ENCODE measurements around the gene ZNF398.

Gene ZNF398

DNA sequence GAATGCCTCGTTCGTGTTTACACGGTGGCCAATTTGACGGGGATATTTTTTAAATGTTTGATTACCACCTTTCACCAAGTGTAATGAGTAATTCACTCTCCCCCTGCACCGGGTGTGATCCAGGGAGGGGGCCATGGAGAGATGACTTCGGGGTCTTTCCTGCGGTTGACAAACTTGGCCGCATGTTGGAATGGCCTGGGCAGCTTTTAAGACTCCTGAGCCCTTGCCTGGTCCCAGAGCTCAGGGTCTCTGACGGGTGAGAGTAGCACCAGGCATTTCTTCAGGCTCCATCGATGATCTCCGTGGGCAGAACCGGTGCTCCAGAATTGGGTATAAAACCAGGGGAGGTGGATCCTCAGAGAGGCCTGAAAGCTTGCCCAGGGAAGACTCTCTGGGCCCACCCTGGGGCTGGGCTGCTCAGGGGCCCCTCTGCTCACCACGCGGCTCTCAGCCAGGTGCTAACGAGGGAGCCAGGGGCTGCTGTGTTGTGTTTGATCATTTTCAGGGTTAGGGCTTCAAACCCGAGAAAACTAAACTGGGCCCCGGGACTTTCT lies 49.0 kb downstream of the ZNF398 start:
- no peak for DNase-seq (ENCODE audit: low spot score)

DNA sequence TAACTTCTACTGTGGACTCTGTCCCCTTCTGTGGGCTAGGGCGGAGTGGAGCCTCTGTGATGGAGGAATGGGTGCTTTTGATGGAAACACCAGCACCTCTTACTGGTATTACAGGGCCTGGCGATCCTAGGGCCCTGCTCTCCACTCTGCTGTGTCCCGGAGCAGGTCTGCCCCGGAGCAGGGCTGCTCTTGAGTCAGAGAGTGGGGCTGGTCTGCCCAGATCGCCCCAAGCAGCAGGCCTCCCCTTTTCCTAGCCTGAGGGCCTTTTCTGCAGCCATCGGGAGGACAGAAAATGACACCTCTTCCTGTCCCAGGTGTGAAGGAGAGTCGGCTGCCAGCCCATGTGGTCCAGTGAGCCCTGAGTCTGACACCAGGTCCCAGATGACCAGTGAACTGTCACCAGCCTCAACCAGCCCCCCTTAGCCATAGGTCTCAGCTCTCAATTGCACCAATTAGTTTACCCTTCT lies 49.5 kb downstream of the ZNF398 start:
- no peak for DNase-seq (ENCODE audit: low spot score)

DNA sequence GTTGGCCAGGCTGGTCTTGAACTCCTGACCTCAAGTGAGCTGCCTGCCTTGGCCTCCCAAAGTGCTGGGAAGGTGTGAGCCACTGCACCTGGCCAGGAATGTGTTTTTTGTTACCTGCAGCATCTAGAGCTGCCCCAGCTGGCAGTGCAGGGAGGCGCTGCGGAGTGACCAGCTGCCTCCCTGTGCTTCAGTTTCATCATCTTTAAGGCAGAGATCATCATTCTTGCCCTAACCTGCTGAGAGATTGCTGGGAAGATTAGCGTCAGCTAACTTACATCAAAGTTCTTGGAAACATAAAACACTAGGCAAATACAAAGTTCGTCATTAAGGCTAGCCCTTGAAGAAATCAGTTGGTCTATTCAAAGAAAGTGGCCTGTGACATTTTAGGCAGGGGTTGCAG lies 50.4 kb downstream of the ZNF398 start:
- DNase-seq (ENCODE audit: low spot score): no peak

DNA sequence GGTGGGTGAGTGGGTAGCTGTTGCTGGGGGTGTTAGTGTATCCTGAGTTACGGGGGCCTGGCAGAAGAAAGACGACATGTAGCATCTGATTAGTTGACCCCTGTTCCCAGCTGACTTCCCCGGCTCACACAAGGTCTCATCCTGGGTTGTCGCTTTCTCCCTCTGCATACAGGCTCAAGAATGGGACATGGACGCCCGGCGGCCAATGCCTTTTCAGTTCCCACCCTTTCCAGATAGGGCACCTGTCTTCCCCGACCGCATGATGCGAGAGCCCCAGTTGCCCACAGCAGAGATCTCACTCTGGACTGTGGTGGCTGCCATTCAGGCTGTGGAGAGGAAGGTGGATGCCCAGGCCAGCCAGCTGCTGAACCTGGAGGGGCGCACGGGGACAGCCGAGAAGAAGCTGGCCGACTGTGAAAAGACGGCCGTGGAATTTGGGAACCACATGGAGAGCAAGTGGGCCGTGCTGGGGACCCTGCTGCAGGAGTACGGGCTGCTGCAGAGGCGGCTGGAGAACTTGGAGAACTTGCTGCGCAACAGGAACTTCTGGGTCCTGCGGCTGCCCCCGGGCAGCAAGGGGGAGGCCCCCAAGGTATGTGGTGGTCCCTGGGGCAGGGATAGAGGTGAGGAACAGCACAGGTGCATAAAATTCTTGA lies 51.0 kb downstream of the ZNF398 start:
- no peak for DNase-seq (ENCODE audit: low spot score)

DNA sequence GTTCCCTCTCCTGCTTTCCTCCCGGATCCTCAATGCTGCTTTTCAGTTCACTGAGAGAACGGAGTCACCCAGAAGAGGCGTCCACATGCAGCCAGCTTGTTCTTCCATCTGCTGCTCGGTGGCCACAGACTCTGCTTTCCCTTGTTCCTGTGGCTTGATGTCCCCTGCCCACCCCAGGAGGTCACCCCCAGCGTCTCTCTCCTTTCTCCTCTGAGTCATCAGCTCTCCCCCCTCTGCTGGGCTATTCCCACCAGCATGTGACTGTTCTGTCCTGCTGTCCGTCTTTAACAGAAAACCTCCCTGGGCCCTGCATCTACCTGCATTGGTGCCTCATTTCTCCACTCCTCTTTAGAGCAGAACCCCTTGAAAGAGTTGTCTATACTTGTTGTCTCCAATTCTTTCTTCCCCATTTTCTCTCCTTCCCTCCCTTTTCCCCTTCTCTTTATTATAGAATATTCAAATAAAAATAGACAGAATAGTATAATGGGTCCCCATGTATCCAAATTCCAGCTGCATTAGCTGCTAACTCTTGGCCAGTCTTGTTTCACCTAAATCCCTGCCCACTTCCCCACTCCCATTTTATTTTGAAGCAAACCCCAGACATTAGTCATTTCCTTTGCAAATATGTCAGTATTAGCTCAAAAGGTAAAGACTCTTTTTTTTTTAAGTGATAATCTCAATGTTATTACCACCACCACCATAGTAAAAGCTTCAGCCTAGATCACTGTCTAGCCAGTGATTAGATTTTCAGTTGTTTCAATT lies 52.2 kb downstream of the ZNF398 start:
- DNase-seq (ENCODE audit: low spot score): no peak

DNA sequence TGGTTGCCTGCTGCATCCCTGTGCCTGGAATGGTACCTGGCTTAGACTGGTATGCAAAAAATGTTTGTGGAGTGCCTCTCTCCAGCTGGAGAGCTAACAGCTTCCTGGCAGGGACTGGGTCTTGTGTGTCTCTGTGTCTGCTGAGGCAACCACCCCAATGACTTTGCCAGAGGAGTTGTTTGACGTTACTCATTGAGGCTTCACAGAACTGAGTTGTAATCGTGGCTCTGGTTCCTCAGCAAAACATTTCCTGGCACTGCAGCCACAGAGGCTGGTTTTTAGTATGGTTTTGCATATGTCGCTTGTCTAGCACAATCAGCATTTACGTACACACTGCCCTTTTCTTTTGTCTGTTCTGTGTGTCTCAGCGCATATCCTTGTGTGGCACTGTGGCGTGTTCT lies 55.6 kb downstream of the ZNF398 start:
- DNase-seq (ENCODE audit: low spot score): no peak

DNA sequence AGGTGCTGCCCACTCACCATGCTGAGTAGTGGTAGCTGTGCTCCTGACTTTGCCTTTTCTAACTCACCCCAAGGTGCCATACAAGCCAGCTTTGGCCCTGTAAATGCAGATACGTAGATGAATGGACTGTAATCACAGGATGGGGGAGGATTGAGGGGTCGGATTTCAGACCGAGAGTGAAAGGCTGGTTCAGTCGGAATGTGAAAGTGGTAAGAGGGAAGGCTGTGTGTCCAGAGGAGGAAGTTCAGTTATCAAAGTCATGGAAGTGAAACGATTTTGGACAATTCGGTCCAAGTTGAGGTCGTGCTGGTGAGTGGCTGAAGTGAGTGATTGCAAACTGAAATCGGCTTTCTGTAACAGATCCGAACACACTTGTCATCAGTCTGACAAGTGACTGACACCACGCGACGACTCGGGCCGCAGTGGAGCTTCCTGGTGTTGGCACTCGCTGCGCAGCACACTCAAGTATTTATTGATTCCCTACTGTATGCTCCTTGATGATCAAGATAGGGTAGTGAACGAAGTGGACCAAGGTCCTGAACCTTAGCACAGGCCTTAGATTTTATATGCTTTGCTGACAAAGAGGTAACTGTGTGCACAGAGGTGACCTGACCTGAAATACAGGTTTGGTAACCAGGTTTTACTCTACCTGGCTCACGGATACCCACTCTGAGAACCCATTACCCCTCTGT lies 58.6 kb downstream of the ZNF398 start:
- no peak for DNase-seq (ENCODE audit: low spot score)

DNA sequence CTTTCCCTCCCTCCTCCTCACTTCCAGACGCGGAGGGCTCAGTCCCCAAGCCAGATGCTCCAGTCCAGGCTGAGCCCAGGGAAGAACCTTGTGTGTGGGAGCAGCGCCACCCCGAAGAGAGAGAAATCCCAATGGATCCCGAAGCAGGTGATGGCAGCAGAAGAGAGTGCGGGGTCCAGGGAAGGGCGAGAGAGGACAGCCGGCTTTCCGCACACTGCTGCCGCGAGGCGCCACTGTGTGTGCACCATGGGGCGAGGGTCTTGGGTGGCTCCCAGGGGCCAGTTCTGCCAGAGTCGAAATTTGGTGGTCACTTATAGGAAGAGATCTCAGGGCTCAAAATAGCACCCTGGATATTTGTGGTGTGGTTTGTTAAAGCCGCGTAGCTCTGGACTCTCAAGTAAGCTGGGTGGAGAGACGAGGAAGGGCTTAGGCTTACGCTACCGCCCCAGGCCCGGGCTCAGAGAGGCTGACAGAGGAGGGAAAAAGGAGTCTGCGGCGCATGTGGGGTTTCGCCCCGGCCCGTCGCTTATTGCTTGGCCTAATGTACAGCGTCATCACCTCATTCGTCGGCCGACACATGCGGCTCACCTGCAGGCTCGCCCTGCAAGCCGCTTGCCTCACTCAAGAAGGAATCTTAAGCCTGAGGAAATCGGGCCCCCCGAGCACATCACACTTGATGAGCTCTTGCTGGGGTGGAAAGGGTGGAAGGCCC lies 60.2 kb downstream of the ZNF398 start:
- DNase-seq (ENCODE audit: low spot score): no peak

DNA sequence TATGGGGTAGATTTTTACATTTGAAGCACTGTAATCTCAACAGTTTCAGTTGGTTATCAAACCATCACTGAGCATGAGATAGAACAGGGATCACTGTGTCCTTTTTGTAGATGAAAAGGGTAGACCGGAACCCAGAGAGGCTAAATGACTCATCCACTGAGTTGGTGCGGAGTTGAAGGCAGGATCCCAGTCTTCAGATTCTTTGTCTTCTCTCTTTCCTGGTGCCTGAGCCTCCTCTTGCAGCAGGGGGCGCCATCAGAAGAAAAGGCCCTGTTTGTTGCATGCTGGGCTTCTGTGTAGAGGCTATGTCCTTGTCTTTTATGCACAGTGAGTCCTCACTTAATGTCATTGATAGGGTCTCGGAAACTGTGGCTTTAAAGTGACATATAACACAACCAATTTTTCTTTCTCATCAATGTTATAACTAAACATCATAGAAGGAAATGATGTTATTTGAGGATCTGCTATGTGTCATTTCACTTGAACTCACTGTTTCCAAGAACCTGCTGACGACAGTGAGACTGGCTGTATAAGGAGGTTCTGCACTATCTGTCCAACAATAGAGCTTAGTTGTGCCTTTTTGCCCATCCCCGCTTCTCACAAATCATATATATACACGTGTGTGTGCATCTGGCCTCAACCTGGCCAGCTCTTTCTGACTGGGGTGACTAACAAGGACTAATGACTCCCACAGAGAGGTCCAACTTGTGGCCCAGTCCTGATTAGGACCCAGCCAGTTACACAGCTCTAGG lies 62.4 kb downstream of the ZNF398 start:
- no peak for DNase-seq (ENCODE audit: low spot score)

DNA sequence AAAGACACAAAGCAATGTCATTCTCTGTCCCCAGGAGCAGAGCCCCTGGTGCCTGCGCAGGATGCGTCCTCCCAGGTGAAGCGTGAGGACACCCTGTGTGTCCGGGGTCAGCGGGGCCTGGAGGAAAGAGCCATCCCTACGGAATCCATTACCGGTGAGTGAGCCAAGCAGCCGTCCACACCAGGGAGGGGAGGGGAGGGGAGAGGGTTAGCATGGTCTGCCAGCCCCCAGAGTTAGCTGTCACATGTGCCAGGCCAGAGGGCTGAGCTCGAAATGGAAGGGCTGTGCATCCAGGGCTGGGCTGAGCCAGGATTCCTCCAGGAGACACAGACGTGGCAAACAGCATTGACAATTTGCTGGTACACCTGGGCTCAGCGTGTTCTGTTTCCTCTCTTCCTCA lies 63.3 kb downstream of the ZNF398 start:
- DNase-seq (ENCODE audit: low spot score): no peak

DNA sequence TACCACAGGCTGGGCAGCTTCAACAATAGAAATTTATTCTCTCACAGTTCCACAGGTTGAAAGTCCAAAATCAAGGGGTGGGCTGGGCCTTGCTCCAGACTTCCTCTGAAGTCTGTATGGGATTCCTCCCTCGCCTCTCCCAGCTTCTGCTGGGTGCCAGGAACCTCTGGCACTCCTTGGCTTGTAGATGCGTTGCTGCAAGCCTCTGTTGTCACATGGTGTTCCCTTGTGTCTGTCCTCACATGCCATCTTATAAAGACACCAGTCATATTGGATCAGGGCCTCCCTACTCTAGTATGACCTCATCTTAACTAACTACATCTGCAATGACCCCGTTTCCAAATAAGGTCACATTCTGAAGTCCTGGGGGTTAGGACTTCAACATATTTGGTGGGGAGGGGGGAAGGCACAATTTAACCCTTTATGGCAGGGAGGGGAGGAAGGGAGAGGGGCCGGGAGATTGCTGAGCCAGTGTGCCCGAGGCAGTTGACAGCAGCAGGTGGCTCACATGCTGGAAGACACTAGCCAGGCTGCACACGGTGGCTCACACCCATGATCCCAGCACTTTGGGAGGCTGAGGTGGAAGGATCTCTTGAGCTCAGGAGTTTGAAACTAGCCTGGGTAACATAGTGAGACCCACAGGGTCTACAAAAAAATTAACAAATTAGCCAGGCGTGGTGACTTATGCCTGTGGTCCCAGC lies 66.9 kb downstream of the ZNF398 start:
- DNase-seq (ENCODE audit: low spot score): no peak

DNA sequence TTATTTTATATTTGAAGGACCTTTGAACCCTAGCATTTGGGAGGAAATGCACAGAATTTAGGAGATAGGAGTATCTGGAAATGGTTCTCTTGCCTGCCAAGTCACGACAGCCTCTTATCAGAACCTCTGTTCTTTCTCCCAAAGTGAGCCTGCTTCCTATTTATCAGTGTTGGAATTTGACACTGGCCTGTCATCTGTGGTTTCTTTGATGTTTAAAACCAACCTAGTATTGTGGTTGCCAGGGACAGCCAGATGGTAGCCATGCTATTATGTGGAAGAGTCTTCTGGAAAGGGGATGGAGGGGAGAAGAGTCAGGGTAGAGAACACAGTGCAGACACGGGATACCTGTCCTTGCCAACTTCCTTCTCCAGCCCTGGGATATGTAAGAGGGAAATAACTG lies 69.1 kb downstream of the ZNF398 start:
- no peak for DNase-seq (ENCODE audit: low spot score)

DNA sequence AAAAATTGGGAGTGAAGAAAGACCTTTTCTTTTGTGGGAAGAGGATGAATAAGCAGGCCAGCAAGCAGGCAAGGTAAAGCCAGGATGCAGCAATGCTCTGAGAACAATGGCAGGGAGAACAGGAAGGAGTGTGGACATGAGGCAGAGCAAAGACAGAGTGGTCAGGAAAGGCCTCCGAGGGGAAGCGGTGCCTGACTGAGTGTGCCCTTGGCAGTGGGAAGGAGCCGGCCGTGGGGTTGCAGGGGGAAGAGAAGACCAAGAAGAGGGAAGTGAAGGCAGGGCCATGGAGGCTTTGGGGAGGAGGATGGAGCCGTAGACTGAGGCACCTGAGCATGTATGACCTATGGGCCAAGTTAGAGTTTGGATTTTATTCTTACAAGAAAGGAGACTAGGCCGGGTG lies 70.3 kb downstream of the ZNF398 start:
- DNase-seq (ENCODE audit: low spot score): no peak

DNA sequence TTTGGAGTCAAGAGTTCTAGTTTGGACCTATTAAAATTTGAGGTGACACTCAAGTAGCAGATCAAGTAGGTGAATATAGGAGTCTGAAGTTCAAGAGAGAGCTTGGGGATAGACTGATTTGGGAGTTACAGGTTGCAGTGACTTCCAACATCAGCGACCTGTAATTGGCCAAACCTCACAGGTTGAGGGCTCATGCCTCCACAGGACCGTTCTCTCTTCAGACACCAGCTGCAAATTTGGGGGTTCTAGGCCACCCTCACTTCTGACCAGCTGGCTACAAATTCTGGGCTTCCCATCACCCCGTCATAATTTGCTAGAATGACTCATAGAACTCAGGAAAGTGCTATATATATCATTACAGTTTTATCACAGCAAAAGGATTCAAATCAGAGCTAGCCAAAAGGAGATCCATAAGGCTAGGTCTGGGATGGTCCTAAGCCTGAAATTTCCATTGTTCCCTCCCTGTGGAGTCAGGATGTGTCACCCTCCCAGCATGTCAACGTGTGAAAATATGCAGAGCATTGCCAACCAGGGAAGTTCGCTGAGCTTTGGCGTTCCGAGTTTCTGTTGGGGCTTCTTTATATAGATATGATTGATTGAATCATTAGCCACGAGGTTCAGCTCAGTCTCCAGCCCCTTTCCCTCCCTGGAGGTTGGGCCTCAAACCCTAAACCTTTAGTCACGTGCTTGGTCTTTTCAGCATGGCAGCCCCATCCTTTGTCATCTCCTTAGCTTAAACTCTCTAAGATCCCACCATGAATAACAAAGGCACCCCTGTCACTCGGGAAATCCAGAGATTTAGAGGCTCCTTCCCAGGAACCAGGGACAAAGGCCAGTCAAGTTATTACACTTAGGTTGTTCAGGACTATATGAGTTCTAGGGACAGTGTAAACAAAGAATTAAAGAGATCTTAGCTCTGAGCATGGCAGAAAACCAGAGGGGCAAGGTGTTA lies 71.5 kb downstream of the ZNF398 start:
- DNase-seq (ENCODE audit: low spot score): no peak

DNA sequence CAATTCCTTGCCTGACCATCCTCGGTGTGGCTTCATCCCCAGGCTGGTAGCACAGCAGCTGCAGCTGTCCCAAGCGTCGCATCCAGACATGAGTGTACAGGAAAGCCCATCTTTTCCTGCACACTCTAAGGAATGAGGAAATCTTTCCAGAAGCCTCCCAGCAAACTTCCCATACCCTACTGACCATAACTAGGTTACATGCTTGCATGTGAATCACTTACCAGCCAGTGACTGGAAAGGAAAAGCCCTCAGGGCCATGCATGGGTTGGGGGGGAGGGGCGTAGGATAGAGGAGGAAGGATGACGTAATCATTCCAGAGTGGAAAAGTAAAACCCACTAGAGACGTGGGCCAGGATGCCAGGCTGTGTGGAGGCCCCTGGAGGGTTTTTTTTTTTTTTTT lies 73.3 kb downstream of the ZNF398 start:
- no peak for DNase-seq (ENCODE audit: low spot score)

DNA sequence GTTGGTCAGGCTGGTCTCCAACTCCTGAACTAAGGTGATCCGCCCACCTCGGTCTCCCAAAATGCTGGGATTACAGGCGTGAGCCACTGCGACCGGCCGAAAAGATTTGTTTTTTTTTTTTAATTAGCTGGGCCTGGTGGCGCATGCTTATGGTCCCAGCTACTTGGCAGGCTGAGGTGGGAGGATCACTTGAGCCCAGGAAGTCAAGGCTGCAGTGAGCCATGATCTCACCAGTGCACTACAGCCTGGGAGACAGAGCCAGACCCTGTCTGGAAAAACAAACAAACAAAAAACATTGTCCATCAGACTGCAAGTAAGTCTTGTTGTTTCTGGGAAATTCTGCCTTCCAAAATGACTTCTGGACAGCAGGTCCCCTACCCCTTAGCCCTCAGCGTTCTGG lies 75.9 kb downstream of the ZNF398 start:
- no peak for DNase-seq (ENCODE audit: low spot score)

DNA sequence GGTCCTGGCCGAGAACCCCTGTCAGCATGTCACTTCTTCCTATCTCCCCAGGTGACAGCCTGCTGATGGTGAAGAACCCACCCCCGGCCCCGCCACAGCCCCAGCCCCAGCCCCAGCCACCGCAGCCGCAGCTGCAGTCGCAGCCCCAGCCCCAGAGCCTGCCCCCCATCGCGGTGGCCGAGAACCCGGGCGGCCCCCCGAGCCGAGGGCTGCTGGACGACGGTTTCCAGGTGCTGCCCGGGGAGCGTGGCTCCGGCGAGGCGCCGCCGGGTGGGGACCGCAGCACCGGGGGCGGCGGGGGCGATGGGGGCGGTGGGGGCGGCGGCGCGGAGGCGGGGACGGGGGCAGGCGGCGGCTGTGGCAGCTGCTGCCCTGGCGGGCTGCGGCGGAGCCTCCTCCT lies 76.5 kb downstream of the ZNF398 start:
- no peak for DNase-seq (ENCODE audit: low spot score)

DNA sequence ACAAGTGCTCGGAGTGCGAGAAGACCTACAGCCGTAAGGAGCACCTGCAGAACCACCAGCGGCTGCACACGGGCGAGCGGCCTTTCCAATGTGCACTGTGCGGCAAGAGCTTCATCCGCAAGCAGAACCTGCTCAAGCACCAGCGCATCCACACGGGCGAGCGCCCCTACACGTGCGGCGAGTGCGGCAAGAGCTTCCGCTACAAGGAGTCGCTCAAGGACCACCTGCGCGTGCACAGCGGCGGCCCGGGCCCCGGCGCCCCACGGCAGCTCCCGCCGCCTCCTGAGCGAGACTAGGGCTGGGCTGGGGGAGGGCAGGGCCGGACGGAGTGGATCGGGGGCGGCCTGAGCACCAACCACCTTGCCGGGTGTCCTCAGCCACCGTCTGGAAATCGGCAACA lies 77.1 kb downstream of the ZNF398 start:
- DNase-seq (ENCODE audit: low spot score): no peak

DNA sequence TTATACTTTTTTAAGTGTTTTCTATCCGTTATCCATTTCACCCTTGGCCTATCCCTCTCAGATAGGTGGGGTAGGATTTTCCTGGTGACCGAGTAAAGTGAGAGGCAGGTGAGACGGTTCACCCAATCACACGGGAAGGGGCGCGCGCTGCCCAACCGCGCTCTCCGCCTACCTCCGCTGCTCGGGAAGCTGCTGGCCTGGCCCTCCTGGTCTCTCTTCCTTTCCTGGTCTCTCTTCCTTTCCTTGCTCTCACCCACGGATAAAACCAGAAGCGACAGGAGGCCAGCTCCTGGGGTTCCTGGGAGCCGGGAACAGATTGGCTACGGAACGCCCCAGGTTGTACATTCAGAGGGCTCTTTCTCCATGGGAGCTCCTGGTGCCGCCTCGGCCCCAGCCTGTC lies 77.9 kb downstream of the ZNF398 start:
- no peak for DNase-seq (ENCODE audit: low spot score)

DNA sequence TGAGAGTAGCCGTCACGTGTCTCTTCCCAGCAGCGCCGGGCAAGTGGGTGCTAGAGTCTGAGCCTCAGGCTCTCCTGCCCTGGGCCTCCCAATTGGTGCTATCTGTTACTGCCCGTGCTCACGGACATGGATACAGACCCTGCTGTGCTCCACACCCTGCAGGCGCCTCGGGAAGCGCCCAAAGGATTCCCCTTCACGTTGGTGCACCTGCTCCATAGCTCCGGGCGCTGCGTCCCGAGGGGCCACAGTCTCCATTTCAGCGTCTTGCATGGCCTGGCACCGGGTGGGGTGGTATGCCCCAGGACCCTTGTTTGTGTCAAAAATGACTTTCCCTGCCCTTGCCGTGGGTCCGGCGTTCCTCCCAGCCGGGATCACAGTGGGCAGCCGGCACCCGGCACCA lies 78.4 kb downstream of the ZNF398 start:
- DNase-seq (ENCODE audit: low spot score): no peak

Data from Ammon's horn (tissue), 1 donor.